ENCODE data around the gene MTHFSD. TPM values are rescaled to one million over a fixed set of nuclear protein-coding genes. Genes with fewer than 3 reads are reported as not detected.

Gene MTHFSD
- total RNA-seq, 1 donor from 2014 or later = 27.7 TPM

DNA sequence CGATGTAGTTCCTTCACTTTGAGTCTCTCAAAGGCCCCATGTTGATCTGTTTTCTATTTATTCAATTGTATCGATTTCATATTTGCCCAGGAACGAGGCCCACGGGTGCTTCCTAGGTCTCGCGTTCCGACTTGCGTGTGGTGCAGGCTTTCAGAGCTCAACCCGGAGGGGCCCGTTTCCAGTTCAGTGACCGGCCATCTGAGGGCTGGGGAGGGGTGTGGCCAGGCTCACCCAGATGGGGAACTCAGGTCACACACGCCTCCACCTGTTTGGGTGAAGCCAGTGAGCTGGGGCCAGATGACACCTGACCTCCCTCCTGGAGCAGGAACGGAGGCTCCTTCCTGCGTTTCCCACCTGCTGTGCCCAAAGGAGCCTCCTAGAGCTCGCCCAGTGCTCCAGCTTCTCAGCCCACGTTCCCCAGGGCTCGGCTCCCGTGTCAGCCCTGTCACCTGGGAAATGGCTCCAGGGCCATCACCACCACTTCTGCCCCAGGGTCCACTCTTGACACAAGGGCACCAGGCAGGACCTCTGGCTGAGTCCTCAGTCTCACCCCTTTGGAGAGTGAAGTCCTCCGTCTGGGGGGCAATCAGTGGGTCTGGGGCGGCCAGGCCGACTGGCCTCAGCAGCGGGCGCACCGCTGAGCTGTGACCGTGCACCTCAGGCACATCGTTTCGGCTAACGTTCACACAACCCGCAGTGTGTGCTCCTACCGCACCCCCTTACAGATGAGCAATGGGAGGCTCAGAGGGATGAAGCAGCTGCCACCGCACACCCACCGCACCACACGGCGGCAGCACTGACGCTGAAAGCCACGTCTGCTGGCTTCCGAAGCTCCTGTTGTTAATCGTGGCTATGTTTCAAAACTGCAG, 26.7 kb downstream of the MTHFSD start:
- peaks cover 6% of the 10 kb centered on the region for H3K9me3 Mint-ChIP-seq (ENCODE audit: unreplicated experiment)
- no peak for DNase-seq
- no peak overlapping the region for H3K4me3 Mint-ChIP-seq (ENCODE audit: unreplicated experiment)
- TF ChIP-seq, protein P1, sequence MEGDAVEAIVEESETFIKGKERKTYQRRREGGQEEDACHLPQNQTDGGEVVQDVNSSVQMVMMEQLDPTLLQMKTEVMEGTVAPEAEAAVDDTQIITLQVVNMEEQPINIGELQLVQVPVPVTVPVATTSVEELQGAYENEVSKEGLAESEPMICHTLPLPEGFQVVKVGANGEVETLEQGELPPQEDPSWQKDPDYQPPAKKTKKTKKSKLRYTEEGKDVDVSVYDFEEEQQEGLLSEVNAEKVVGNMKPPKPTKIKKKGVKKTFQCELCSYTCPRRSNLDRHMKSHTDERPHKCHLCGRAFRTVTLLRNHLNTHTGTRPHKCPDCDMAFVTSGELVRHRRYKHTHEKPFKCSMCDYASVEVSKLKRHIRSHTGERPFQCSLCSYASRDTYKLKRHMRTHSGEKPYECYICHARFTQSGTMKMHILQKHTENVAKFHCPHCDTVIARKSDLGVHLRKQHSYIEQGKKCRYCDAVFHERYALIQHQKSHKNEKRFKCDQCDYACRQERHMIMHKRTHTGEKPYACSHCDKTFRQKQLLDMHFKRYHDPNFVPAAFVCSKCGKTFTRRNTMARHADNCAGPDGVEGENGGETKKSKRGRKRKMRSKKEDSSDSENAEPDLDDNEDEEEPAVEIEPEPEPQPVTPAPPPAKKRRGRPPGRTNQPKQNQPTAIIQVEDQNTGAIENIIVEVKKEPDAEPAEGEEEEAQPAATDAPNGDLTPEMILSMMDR (IDR thresholded peaks at IDR 0.05; ENCODE audit: partially characterized antibody, unreplicated experiment) = no peak
- H3K27ac Mint-ChIP-seq (ENCODE audit: unreplicated experiment) = no peak overlapping the region
- peaks cover 4% of the 10 kb centered on the region for H3K36me3 Mint-ChIP-seq (ENCODE audit: unreplicated experiment)
- peaks cover 4% of the 10 kb centered on the region for H3K27me3 Mint-ChIP-seq (ENCODE audit: unreplicated experiment)
- H3K4me1 Mint-ChIP-seq (ENCODE audit: low read depth, unreplicated experiment) = no peaks in the 10 kb centered on the region

DNA sequence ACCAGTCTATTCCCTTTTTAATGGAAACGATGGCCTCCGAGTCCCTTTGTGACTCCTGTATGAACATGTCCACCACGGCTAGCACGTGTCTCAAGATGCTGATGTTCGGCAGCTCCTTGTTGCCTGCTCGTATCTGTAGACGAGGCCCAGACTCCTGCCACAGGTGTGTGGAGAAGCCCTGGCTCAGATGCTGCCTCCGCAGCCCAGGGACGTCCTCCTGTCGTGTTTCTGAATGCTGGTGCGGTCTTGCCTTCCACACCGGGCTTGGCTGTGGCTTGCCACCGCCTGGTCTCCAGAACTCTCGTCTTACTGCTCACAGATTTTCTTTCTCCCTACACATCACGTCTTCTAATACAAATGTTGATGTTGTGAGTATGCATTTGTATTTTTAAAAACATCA, 27.7 kb downstream of the MTHFSD start:
- H3K9me3 Mint-ChIP-seq (ENCODE audit: unreplicated experiment) = peaks cover 6% of the 10 kb centered on the region
- H3K36me3 Mint-ChIP-seq (ENCODE audit: unreplicated experiment) = peaks cover 4% of the 10 kb centered on the region
- no peak overlapping the region for H3K27ac Mint-ChIP-seq (ENCODE audit: unreplicated experiment)
- peaks cover 4% of the 10 kb centered on the region for H3K27me3 Mint-ChIP-seq (ENCODE audit: unreplicated experiment)
- no peak overlapping the region for H3K4me3 Mint-ChIP-seq (ENCODE audit: unreplicated experiment)
- TF ChIP-seq, protein P1 (IDR thresholded peaks at IDR 0.05; ENCODE audit: partially characterized antibody, unreplicated experiment) = no peak
- no peak for DNase-seq
- H3K4me1 Mint-ChIP-seq (ENCODE audit: low read depth, unreplicated experiment) = no peaks in the 10 kb centered on the region

DNA sequence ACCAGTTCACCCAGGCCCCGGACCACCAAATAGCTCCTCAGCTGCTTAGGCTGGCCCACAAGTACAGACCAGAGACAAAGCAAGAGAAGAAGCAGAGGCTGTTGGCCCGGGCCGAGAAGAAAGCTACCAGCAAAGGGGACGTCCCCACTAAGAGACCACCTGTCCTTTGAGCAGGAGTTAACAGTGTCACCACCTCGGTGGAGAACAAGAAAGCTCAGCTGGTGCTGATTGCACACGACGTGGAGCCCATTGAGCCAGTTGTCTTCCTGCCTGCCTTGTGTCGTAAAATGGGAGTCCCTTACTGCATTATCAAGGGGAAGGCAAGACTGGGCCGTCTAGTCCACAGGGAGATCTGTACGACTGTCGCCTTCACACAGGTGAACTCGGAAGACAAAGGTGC, 29.3 kb downstream of the MTHFSD start:
- TF ChIP-seq, protein P1 (IDR thresholded peaks at IDR 0.05; ENCODE audit: partially characterized antibody, unreplicated experiment) = no peak
- DNase-seq = no peak
- H3K36me3 Mint-ChIP-seq (ENCODE audit: unreplicated experiment) = peaks cover 4% of the 10 kb centered on the region

DNA sequence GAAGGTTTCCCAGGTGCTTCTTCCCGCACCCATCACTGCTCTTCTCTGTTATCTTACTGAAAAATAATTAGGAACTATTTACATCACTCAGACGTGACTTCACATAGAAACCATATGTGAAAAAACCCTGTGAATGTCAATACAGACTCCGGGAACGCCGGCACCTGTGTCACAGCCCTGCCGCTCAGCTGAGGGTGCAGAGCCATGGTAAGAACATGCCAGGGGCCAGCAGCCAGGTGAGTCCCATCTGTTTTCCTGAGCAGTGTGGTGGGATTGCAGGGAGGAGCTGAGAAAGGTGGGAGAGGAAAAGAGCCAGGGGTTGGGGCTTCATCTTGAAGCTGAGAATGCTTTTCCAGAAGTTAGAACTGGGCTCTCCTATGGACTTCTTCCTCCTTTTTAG, 31.0 kb downstream of the MTHFSD start:
- Mint-ChIP-seq H3K36me3 (ENCODE audit: unreplicated experiment) (peaks cover 4% of the 10 kb centered on the region), H3K9me3 (ENCODE audit: unreplicated experiment) (peaks cover 6% of the 10 kb centered on the region), H3K4me3 (ENCODE audit: unreplicated experiment) (no peak overlapping the region), H3K27me3 (ENCODE audit: unreplicated experiment) (peaks cover 10% of the 10 kb centered on the region), H3K4me1 (ENCODE audit: low read depth, unreplicated experiment) (no peaks in the 10 kb centered on the region), H3K27ac (ENCODE audit: unreplicated experiment) (no peak overlapping the region)
- no peak for DNase-seq
- TF ChIP-seq, protein P1 (IDR thresholded peaks at IDR 0.05; ENCODE audit: partially characterized antibody, unreplicated experiment) = no peak

More for the DNA sequence above, 29.3 kb downstream of the MTHFSD start:
- Mint-ChIP-seq H3K27ac (ENCODE audit: unreplicated experiment) (no peak overlapping the region), H3K27me3 (ENCODE audit: unreplicated experiment) (peaks cover 7% of the 10 kb centered on the region), H3K4me3 (ENCODE audit: unreplicated experiment) (no peak overlapping the region), H3K9me3 (ENCODE audit: unreplicated experiment) (peaks cover 6% of the 10 kb centered on the region), H3K4me1 (ENCODE audit: low read depth, unreplicated experiment) (no peaks in the 10 kb centered on the region)

DNA sequence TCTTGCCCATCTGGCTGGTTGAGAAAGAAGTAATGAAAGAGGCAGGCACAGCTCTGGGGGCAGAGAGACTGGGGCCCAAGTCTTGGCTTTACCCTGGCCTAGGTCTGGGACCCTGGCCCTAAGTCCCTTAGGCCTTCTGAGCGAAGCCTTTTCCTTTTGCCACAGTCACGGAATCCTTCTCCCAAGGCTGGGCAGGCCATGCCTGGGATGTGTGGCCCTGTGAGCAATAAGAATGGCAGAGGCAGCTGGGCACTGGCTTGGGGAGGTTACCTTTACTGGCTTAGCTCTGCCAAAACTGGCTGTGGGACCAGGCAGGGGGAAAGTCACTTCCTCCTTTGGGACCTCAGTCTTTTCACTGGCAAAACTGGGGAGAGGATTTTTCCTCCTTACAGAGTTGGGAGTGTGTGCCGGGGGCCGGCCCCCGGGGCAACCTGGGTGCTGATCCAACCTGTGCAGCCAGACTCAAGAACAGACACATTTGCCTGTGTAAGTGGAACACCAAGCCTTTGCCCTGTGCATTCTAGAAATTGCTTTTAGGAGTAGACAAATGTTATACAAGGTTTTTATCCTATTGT, 31.8 kb downstream of the MTHFSD start:
- Mint-ChIP-seq H3K4me3 (ENCODE audit: unreplicated experiment) (no peak overlapping the region), H3K36me3 (ENCODE audit: unreplicated experiment) (peaks cover 4% of the 10 kb centered on the region), H3K9me3 (ENCODE audit: unreplicated experiment) (peaks cover 6% of the 10 kb centered on the region), H3K27me3 (ENCODE audit: unreplicated experiment) (peaks cover 14% of the 10 kb centered on the region), H3K4me1 (ENCODE audit: low read depth, unreplicated experiment) (no peaks in the 10 kb centered on the region), H3K27ac (ENCODE audit: unreplicated experiment) (no peak overlapping the region)
- TF ChIP-seq, protein P1 (IDR thresholded peaks at IDR 0.05; ENCODE audit: partially characterized antibody, unreplicated experiment) = no peak
- DNase-seq = no peak
